T-helper 17 cell (primary cell): ENCODE data around the gene SHC3. TPM values are rescaled to one million over a fixed set of nuclear protein-coding genes. Genes with fewer than 3 reads are reported as not detected.

Experiments
- ATAC-seq: fragments of 150-1000 bp; cut with Tn5 transposase; 2 replicates; pipeline ENCODE4 v1.10.0; 2021; ENCODE audit warnings: mild to moderate bottlenecking, moderate library complexity
- DNase-seq, 3 donors: peaks; one replicate each; pipeline versions ENCODE4 v3.0.0 to v3.0.0-alpha.2; 2020 to 2021
- H3K9me3 ChIP-seq: one replicate; pipeline ENCODE4 v1.7.0; 2013; ENCODE audit warnings: low read length, mild to moderate bottlenecking; ENCODE audit not compliant: control insufficient read depth, poor library complexity, severe bottlenecking
- H3K27ac Mint-ChIP-seq: one replicate; pipeline ENCODE4 v1.8.0; 2022; ENCODE audit warnings: mild to moderate bottlenecking, moderate library complexity, mixed read lengths
- H3K27me3 Mint-ChIP-seq: one replicate; pipeline ENCODE4 v1.8.0; 2022; ENCODE audit warnings: mixed read lengths
- H3K36me3 Mint-ChIP-seq: one replicate; pipeline ENCODE4 v1.8.0; 2022; ENCODE audit warnings: low read depth, mixed read lengths
- H3K4me1 Mint-ChIP-seq: one replicate; pipeline ENCODE4 v1.8.0; 2022; ENCODE audit warnings: mild to moderate bottlenecking, mixed read lengths
- H3K4me3 Mint-ChIP-seq: one replicate; pipeline ENCODE4 v1.8.0; 2022; ENCODE audit warnings: mild to moderate bottlenecking, moderate library complexity, mixed read lengths
- total RNA-seq, 4 donors: library from RNA in 2 of 4; stranded (reverse) in 2 of 4; gene quantifications; one replicate each; pipeline ENCODE4 v1.2.3 and lab custom pipeline; 2022 to 2026

Gene SHC3
- total RNA-seq, 2 donors from 2014 or later: not detected

DNA sequence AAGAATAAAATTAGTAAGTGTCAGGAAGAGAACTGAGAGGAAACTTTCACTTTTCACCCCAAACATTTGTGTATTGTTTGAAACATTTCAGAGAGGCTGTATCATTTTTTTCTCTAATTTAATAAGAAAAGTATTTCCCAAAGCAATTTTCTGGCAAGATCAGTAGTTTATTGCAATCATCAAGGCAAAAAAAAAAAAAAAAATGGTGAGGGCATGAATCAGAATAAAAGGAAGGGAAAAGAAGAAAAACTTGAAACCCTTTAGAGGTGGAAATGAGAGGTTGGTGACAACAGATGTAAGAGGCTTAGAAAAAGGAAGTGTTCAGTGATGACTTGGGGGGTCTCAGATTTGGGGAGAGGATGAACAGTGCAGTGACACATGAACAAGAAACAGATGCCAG, 13.3 kb downstream of the SHC3 start:
- no peaks in the 10 kb centered on the region for H3K9me3 ChIP-seq
- H3K36me3 Mint-ChIP-seq: no peaks in the 10 kb centered on the region
- H3K27ac Mint-ChIP-seq: no peak overlapping the region
- no peak for ATAC-seq
- H3K4me3 Mint-ChIP-seq: no peak overlapping the region
- no peak for DNase-seq
- H3K4me1 Mint-ChIP-seq: no peaks in the 10 kb centered on the region
- H3K27me3 Mint-ChIP-seq: peaks cover 14% of the 10 kb centered on the region

DNA sequence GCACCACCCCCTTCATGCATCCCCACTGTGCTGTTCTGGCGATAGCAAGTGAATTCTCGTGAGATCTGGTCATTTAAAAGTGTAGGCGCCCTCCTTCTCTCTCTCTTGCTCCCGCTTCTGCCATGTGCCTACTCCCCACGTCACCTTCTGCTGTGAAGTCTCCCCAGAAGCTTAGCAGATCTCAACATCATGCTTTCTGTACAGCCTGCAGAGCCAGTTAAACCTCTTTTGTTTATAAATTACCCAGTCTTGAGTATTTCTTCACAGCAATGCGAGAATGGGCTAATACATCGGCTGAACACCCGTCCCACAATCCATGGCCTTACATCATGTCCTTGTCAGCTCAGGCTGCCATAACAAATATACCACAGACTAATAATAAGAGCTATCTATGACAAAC, 17.4 kb downstream of the SHC3 start:
- H3K36me3 Mint-ChIP-seq: no peaks in the 10 kb centered on the region
- no peaks in the 10 kb centered on the region for H3K9me3 ChIP-seq
- DNase-seq (no peak), ATAC-seq (no peak)
- peaks cover 6% of the 10 kb centered on the region for H3K27me3 Mint-ChIP-seq
- H3K4me1 Mint-ChIP-seq: no peaks in the 10 kb centered on the region
- H3K27ac Mint-ChIP-seq: no peak overlapping the region
- no peak overlapping the region for H3K4me3 Mint-ChIP-seq

DNA sequence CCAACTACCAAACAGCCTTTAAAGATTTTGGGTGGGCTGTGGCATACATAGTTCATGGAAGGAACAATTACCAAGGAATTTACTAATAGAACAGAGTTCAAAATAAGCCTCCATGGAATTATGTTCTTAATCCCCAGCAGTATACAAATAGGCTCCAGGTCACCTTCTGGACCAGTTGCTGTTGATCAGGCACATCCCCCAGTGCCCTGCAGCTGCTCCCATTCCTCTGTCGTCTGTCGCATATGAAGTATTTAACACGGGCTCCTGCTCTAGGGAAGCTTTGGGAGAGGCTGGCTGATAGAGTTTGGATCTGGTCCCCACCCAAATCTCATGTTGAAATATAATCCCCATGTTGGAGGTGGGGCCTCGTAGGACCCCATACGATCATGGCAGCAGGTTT, 17.8 kb downstream of the SHC3 start:
- Mint-ChIP-seq H3K27ac (no peak overlapping the region), H3K4me1 (no peaks in the 10 kb centered on the region), H3K27me3 (peaks cover 10% of the 10 kb centered on the region), H3K4me3 (no peak overlapping the region), H3K36me3 (no peaks in the 10 kb centered on the region)
- no peaks in the 10 kb centered on the region for H3K9me3 ChIP-seq
- ATAC-seq: no peak
- DNase-seq: no peak

DNA sequence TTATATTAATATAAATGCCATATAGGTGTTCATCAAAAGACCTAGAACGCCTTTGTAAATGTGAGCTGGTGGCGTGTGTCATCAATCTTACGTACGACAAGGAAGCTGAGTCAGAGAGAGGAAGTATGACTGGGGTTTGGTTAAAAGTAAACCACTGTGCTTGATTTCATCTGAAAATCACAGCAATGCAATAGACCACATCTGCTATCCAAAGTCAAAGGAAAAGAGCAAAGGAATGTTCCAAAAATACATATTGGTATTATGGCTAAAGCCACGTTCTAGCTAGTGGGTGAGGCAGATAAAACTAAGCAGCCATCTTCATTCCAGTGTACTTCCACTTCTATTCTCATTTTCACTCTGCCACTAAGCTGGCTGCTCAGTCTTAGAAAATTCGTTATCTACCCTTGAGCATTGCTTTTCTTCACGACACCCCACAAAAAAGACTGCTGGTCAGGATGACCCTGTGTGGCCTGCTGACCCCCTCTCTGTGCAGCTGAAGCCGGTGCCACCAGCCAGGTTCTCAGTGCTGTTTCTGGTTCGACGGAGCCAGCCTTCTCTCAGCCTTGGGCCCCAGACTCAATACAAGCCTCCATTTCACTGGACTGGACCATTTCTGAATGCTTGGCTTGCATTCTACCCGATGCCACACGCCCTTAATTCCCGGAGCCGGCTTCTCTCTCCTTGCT, 23.8 kb downstream of the SHC3 start:
- no peaks in the 10 kb centered on the region for H3K36me3 Mint-ChIP-seq

DNA sequence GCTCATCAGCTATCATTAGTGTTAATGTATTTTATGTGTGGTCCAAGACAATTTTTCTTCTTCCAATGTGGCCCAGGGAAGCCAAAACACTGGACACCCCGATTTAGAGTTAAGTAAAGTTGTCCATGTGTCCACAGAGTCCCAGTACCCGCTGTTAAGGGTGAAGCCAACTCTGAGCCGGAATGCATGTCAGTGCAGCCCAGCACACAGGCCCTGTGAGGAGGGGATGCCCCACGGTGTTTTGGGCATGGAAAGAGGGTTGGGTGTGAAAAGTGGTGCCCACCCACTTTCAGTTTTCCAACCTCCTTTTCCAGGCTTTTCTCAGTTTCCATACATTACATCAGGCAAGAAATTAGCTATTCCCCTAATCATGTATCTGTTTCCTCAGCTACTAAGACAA, 24.4 kb downstream of the SHC3 start:
- Mint-ChIP-seq H3K27me3 (peaks cover 19% of the 10 kb centered on the region), H3K4me3 (no peak overlapping the region), H3K27ac (no peak overlapping the region), H3K36me3 (no peaks in the 10 kb centered on the region), H3K4me1 (no peaks in the 10 kb centered on the region)
- DNase-seq: no peak
- no peaks in the 10 kb centered on the region for H3K9me3 ChIP-seq
- ATAC-seq: no peak

More for the DNA sequence above, 23.8 kb downstream of the SHC3 start:
- DNase-seq: no peak
- no peaks in the 10 kb centered on the region for H3K9me3 ChIP-seq
- H3K4me1 Mint-ChIP-seq: no peaks in the 10 kb centered on the region
- peak; percentile 52 for ATAC-seq
- peak overlapping the region; percentile 42 for H3K4me3 Mint-ChIP-seq
- peaks cover 19% of the 10 kb centered on the region for H3K27me3 Mint-ChIP-seq
- no peak overlapping the region for H3K27ac Mint-ChIP-seq

DNA sequence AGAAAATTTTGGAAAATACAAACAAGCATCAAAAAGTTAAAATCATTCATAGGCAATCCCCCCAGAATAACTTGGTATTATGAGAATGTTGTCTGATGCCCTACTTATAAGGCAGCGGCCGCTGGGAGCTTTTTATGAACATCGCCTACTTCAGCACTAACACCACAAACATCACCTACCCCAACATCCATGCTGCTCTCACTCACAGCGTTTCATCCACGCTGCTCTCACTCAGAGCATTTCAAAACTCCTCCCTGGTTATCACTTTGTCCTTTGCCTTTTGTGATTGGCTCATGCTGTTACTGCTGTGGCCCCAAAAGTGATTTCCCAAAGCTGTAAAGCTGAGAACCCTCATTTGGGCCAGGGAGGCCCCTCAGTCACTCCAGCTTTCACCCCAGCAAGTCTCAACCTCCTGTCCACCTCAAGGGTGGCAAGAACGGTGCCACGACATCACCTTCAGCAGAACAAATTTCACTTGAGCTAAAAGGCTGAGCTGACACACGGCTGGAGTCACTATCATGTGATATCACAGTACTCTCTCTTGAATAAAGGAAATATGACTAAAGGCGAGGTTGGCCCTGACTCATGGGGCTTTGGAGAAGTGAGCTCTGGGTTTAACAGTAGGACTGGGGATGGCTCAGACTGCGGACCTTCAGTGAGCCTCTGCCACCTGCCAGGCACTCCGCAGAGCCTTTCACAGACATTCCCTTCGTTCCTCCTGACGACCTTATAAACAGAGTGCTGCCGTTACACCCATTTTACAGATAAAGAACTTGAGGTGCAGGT, 25.2 kb downstream of the SHC3 start:
- H3K9me3 ChIP-seq: no peaks in the 10 kb centered on the region
- Mint-ChIP-seq H3K36me3 (no peaks in the 10 kb centered on the region), H3K4me1 (no peaks in the 10 kb centered on the region), H3K4me3 (no peak overlapping the region), H3K27me3 (peaks cover 19% of the 10 kb centered on the region), H3K27ac (no peak overlapping the region)
- DNase-seq: no peak
- peak; percentile 36 for ATAC-seq

DNA sequence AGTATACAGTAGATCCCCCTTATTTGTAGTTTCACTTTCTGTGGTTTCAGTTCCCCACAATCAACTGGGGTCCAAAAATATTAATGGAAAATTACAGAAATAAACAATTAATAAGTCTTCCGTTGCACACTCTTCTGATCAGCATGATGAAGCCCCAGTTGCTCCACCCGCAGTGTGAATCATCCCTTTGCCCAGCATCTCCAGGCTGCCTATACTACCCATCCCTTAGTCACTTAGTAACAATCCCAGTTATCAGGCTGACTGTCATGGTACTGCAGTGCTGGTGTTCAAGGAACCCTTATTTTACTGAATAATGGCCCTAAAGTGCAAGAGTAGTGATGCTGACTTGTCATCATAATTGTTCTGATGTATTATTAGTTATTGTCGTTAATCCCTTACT, 28.9 kb downstream of the SHC3 start:
- Mint-ChIP-seq H3K27ac (no peak overlapping the region), H3K4me1 (no peaks in the 10 kb centered on the region), H3K36me3 (no peaks in the 10 kb centered on the region), H3K27me3 (peaks cover 38% of the 10 kb centered on the region), H3K4me3 (no peak overlapping the region)
- no peak for DNase-seq
- H3K9me3 ChIP-seq: no peaks in the 10 kb centered on the region
- ATAC-seq: no peak

DNA sequence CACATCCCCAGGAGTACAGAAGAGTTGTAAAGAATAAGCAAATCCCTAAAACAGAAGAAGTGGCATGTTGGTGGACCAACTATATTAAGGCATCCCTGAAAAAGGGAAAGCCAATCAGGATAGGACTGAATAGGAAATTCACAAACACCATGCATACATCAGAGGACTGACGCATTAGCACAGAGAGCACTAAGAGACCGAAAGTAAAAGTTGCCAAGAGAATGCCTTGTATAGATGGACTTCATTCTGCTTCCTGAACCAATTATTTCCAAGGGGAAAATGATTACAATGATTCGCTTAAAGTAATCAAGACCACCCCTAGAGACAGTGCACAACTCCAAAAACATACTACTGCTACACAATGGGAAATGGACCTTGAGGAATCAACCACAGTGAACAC, 33.5 kb downstream of the SHC3 start:
- H3K27ac Mint-ChIP-seq: no peak overlapping the region
- no peaks in the 10 kb centered on the region for H3K4me1 Mint-ChIP-seq
- H3K9me3 ChIP-seq: no peaks in the 10 kb centered on the region
- H3K27me3 Mint-ChIP-seq: peaks cover 38% of the 10 kb centered on the region
- DNase-seq: no peak
- no peak for ATAC-seq
- H3K36me3 Mint-ChIP-seq: no peaks in the 10 kb centered on the region
- peak overlapping the region; percentile 39 for H3K4me3 Mint-ChIP-seq

DNA sequence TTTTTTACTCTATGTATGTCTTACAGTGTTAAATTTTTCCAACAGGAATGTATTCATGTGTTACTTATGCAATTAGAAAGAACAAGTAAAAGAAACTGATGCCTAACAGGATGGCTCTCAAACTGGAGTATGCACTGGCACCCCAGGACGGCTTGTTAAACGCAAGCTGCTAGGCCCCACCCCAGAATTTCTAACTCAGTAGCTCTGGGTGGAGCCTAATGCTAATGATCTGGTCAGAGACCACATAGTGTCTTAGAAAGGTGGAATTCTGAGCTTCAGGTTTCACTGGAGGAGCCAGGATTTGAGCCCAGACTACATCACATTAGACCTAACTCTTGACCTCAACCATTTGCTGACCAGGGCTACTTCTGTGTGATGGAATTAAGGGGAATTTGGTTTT, 34.4 kb downstream of the SHC3 start:
- Mint-ChIP-seq H3K36me3 (no peaks in the 10 kb centered on the region), H3K27me3 (peaks cover 41% of the 10 kb centered on the region), H3K27ac (no peak overlapping the region), H3K4me3 (no peak overlapping the region), H3K4me1 (no peaks in the 10 kb centered on the region)
- no peaks in the 10 kb centered on the region for H3K9me3 ChIP-seq
- ATAC-seq (no peak), DNase-seq (no peak)

DNA sequence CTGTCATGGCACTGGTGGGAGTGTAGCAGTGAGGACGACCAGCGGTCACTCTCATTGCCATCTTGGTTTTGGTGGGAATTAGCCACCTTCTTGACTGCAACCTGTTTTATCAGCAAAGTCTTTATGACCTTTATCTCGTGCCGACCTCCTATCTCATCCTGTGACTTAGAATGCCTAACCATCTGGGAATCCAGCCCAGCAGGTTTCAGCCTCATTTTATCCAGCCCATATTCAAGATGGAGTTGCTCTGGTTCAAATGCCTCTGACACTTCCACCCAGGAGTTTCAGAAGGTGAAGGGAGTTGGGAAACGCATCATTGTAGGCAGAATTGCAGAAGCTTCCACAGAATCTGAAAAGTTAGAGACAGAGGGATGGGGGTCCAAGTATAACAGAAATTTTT, 35.4 kb downstream of the SHC3 start:
- no peak for ATAC-seq

DNA sequence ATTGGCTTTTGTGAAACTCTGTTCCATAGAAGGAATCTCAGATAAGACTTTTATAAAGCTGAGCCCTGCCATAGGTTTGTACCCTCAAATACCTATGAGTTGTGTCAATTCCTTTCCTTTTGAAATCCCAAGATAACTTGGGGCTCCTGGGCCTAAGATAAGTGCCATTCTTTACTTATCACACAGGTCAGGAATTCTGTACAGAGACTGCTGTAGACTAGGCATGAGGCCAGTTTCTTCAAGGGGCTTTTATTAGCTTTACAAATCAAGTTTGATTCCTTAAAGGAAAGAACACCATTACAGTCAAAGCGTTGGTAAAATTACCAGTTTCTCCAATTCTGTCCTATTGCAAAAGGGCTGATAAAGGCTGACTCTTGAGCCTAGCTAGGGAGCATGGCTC, 39.2 kb downstream of the SHC3 start:
- no peaks in the 10 kb centered on the region for H3K9me3 ChIP-seq
- no peaks in the 10 kb centered on the region for H3K4me1 Mint-ChIP-seq
- H3K4me3 Mint-ChIP-seq: no peak overlapping the region
- no peak overlapping the region for H3K27ac Mint-ChIP-seq
- DNase-seq (no peak), ATAC-seq (no peak)
- H3K27me3 Mint-ChIP-seq: peaks cover 15% of the 10 kb centered on the region
- no peaks in the 10 kb centered on the region for H3K36me3 Mint-ChIP-seq

More for the DNA sequence above, 35.4 kb downstream of the SHC3 start:
- Mint-ChIP-seq H3K27ac (no peak overlapping the region), H3K27me3 (peaks cover 40% of the 10 kb centered on the region), H3K4me1 (no peaks in the 10 kb centered on the region), H3K4me3 (no peak overlapping the region), H3K36me3 (no peaks in the 10 kb centered on the region)
- no peak for DNase-seq
- H3K9me3 ChIP-seq: no peaks in the 10 kb centered on the region

DNA sequence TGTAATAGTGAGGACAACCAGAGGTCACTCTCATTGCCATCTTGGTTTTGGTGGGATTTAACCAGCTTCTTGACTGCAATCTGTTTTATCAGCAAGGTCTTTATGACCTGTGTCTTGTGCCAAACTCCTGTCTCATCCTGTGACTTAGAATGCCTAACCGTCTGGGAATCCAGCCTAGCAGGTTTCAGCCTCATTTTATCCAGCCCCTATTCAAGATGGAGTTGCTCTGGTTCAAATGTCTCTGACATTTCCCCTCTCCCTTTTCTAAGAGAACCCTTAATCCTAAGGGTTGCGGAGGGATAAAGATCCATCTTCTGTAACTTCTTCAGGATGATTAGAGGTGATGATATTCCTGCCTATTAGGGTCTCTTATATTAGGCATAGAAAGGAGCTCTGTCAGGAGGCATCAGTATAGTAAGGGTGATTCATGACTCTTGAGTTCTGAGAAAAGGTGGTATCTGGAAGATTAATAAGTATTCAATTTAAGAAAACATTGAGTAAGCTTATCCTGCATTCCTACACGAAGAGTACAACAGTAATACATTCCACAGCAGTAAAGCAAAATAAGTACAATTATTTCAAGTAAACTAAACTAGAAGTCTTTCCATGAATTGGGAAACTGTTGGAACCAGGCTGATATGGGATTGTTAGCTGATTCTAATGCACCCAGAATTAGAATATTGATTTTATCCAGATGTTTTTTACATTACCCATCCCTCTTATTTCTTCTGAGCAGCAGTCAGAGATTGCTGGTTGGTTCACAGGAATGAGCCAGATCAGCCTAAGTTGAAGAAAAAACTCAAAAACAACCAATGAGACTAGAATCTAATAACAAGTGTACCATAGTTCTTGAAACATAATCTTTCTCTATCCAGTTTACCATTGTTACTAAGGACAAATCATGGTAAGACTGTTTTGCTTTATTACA, 39.9 kb downstream of the SHC3 start:
- no peak overlapping the region for H3K4me3 Mint-ChIP-seq
- H3K4me1 Mint-ChIP-seq: no peaks in the 10 kb centered on the region
- H3K9me3 ChIP-seq: no peaks in the 10 kb centered on the region
- H3K27me3 Mint-ChIP-seq: peaks cover 15% of the 10 kb centered on the region
- DNase-seq (no peak), ATAC-seq (no peak)
- H3K27ac Mint-ChIP-seq: no peak overlapping the region
- H3K36me3 Mint-ChIP-seq: no peaks in the 10 kb centered on the region
